Lung (tissue), 12 donors: ENCODE measurements around the gene PRKCH. TPM values are rescaled to one million over a fixed set of nuclear protein-coding genes. Genes with fewer than 3 reads are reported as not detected.
A peak's percentile ranks its signal among the peaks of the same experiment; 100 is the strongest.

Experiments used
- ATAC-seq: fragments of 200-7000 bp; cut with Tn5 transposase; one replicate; pipeline ENCODE4 v1.9.1; 2020; ENCODE audit warnings: moderate number of reproducible peaks; ENCODE audit not compliant: insufficient read depth, low FRiP score
- DNase-seq, 3 donors: peaks; one replicate each; pipeline ENCODE4 v3.0.0-alpha.2; 2013 to 2017
- H3K27ac ChIP-seq, 2 donors: one replicate each; pipeline ENCODE4 v1.5.1; 2013; ENCODE audit warnings: mild to moderate bottlenecking in 2 of 2, moderate library complexity in 2 of 2, control low read depth in 1 of 2, inconsistent platforms in 1 of 2, low read depth in 1 of 2, low read length in 1 of 2
- H3K27me3 ChIP-seq, 3 donors: one replicate each; pipeline ENCODE4 v1.5.1; 2013; ENCODE audit warnings: low read length in 2 of 3; ENCODE audit not compliant: control insufficient read depth in 3 of 3, insufficient read depth in 3 of 3
- H3K36me3 ChIP-seq, 4 donors: one replicate each; pipeline ENCODE4 v1.5.1; 2013; ENCODE audit warnings: low read length in 4 of 4, mild to moderate bottlenecking in 1 of 4, moderate library complexity in 1 of 4; ENCODE audit not compliant: control insufficient read depth in 4 of 4, insufficient read depth in 4 of 4
- H3K4me1 ChIP-seq, 5 donors: one replicate each; pipeline ENCODE4 v1.5.1; 2013; ENCODE audit warnings: low read length in 5 of 5, mild to moderate bottlenecking in 2 of 5, moderate library complexity in 1 of 5; ENCODE audit not compliant: control insufficient read depth in 5 of 5, insufficient read depth in 5 of 5
- H3K4me3 ChIP-seq: one replicate; pipeline ENCODE4 v1.5.1; 2013; ENCODE audit warnings: mild to moderate bottlenecking, control low read depth, moderate library complexity
- H3K9ac ChIP-seq, 2 donors: one replicate each; pipeline ENCODE4 v1.5.1; 2013; ENCODE audit warnings: low read length in 2 of 2, control low read depth in 1 of 2; ENCODE audit not compliant: insufficient read depth in 1 of 2
- H3K9me3 ChIP-seq, 4 donors: one replicate each; pipeline ENCODE4 v1.5.1; 2013; ENCODE audit warnings: low read length in 3 of 4, mild to moderate bottlenecking in 1 of 4, moderate library complexity in 1 of 4; ENCODE audit not compliant: control insufficient read depth in 4 of 4, insufficient read depth in 3 of 4
- WGBS, 2 donors: extraction: QIAGEN DNeasy Blood & Tissue Kit; methylation state at CpG; one replicate each; pipeline ENCODE4 v1.1.7; 2013; 5-methylcytosine and 5-hydroxymethylcytosine counted together
- polyA plus RNA-seq, 2 donors: library from polyadenylated mRNA; stranded (reverse); fragments of 200-250 nt; gene quantifications; one replicate each; pipeline ENCODE4 v1.2.1, GENCODE V29; 2013
- total RNA-seq, 2 donors: library from RNA; depleted of rRNA in 1 of 2; stranded (reverse); fragments of >200 nt in 1 of 2; gene quantifications; one replicate each; pipeline ENCODE4 v1.2.1, GENCODE V29; 2014 to 2021
- TF ChIP-seq, protein P1 (sequence below): IDR thresholded peaks from 2 replicates; pipeline ENCODE4 v1.5.1; 2012; ENCODE audit warnings: mild to moderate bottlenecking; ENCODE audit errors: control extremely low read depth, extremely low read depth
- donor health status: control.
- donor health status: control.
- donor health status: Bipolar disorder and iron deficiency.
- donor health status: healthy.
- donor health status: DM: yes; HTN: yes; CAD: no.

PRKCH gene
- total and polyA plus RNA-seq, 4 donors: 12.9 to 126 (median 51.4) TPM

DNA sequence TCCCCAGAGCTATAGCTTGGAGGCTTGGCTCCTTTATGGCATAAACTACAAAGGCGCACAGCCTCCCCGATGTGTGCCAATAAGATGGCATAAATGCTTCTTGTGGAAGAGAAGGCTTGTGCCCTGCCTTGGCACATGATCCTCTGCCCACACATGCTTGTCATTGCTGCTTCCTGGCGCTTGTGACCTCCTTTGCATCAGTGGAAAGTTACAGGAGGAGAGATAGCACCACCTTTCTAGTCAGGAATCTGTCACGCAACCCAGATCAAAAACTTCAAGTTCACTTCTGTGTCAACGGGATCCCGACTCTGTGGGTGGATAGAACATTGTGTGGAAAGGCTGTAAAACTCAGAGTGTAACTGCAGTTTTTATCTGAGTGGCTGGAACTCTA is 190.2 kb downstream of the PRKCH start:
- Histone ChIP-seq H3K27me3 (no peaks in the 10 kb centered on the region), H3K4me3 (no peak overlapping the region), H3K36me3 (peaks cover 0 to 6% (median 0%) of the 10 kb centered on the region in 4 donors), H3K4me1 (peaks cover 0 to 15% (median 4%) of the 10 kb centered on the region in 5 donors), H3K9me3 (no peaks in the 10 kb centered on the region), H3K9ac (no peak overlapping the region), H3K27ac (peak overlapping the region in 1 of 2 donors; percentile 26)
- ATAC-seq (peak; percentile 7), DNase-seq (no peak)
- TF ChIP-seq, protein P1, sequence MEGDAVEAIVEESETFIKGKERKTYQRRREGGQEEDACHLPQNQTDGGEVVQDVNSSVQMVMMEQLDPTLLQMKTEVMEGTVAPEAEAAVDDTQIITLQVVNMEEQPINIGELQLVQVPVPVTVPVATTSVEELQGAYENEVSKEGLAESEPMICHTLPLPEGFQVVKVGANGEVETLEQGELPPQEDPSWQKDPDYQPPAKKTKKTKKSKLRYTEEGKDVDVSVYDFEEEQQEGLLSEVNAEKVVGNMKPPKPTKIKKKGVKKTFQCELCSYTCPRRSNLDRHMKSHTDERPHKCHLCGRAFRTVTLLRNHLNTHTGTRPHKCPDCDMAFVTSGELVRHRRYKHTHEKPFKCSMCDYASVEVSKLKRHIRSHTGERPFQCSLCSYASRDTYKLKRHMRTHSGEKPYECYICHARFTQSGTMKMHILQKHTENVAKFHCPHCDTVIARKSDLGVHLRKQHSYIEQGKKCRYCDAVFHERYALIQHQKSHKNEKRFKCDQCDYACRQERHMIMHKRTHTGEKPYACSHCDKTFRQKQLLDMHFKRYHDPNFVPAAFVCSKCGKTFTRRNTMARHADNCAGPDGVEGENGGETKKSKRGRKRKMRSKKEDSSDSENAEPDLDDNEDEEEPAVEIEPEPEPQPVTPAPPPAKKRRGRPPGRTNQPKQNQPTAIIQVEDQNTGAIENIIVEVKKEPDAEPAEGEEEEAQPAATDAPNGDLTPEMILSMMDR: no peak
- WGBS, 2 donors: 56 to 71% methylated on average over 6 of the region's 6 CpGs

DNA sequence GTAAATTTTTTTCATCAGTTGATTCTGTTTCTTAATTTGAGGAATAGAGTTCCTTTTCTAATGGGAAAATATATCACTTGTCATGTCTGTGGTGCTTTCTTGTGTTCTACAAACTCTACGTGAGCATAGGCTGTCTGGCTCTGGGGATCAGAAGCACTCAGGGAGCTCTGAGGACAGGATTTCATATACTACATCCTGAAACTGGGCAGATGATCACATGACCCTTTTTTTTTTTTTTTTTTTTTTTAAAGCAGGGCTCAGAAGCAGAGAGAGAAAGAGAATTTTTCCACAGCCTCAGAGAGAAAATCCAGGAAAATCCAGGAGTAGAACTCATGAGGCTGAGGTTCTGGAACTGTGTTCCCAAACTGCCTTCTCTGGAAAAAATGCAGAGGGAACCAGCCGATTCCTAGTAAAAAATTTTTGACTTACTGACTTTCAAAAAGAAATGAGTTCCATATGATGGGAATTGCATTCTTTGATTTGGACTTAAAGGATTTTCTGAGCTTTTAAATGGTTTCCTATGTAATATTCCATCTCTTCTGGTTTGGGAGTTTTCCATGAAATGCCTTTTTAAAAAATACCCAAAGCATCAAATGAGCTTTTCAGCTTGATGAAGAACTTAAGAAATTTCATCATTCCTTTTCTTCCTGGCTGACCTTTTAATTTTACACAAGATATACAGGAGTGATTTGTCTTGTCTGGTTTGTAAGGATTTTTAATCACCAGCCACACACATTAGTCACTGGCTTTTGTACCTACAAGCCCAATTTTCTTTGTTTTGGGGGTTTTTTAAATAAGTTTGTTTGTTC is 190.9 kb downstream of the PRKCH start:
- DNase-seq (no peak), ATAC-seq (no peak)
- Histone ChIP-seq H3K9ac (no peak overlapping the region), H3K27ac (no peak overlapping the region), H3K36me3 (peaks cover 0 to 6% (median 0%) of the 10 kb centered on the region in 4 donors), H3K4me3 (no peak overlapping the region), H3K27me3 (no peaks in the 10 kb centered on the region), H3K4me1 (peaks cover 0 to 19% (median 4%) of the 10 kb centered on the region in 5 donors), H3K9me3 (no peaks in the 10 kb centered on the region)
- TF ChIP-seq, protein P1: no peak
- WGBS, 2 donors: 55 to 71% methylated on average over 2 of the region's 2 CpGs

DNA sequence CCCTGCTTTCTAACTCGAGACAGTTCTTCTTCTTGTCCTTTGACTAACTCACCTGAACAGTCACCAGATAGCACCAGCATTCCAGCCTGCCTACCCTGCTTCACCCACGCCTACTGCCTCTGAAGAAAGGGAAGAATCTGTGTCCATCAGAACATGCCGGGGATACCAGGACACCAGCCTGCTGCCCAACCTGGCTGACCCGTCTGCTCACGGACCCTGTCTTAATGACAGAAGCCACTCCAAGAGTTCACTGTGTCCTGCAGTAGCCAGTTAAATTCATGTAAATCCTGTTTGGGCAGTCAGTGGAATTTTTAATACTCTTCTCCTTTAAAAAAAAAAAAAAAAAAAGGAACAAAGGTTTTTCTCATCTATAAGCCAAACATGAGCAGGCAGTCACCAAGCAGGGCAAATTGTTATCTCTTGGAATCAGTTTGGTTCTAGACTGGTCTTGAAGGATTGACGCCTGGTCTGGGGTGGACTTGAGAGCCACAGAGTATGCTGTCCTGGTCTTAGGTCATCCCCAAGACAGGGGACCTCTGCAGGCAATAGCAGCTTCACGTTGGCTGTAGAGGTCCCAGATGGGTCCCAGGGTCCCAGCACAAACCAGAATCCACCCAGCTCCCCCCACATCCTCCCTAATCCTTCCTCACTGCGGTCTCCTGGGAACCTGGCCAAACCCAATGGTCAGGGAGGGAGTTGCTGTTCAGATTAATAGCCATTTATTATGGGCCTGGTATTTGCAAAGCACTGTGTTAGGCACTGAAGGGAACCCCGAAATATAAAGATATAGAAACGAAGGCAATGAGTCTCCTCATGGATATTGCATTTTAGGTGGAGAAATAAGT is 192.8 kb downstream of the PRKCH start:
- no peak for ATAC-seq
- peaks cover 0 to 28% (median 14%) of the 10 kb centered on the region in 5 donors for H3K4me1 ChIP-seq

More for the DNA sequence above, 192.8 kb downstream of the PRKCH start:
- Histone ChIP-seq H3K9me3 (no peaks in the 10 kb centered on the region), H3K4me3 (no peak overlapping the region), H3K27ac (no peak overlapping the region), H3K27me3 (no peaks in the 10 kb centered on the region), H3K9ac (no peak overlapping the region), H3K36me3 (peaks cover 0 to 6% (median 0%) of the 10 kb centered on the region in 4 donors)
- no peak for DNase-seq
- WGBS, 2 donors: 73 to 80% methylated on average over 10 of the region's 10 CpGs
- TF ChIP-seq, protein P1: no peak
